AG04450 (cell line): ENCODE measurements around the gene ZDHHC5. TPM values are rescaled to one million over a fixed set of nuclear protein-coding genes. Genes with fewer than 3 reads are reported as not detected.
A peak's percentile ranks its signal among the peaks of the same experiment; 100 is the strongest.

Source experiments
- CTCF ChIA-PET: fragments of 300-600, 350-600 bp; formaldehyde crosslinking; extraction: SDS; loops from one replicate; lab custom pipeline; 2022; ENCODE audit warnings: antibody characterized with exemption, inconsistent platforms; lab: Charles Lee
- POLR2A ChIA-PET: fragments of 350-600 bp; formaldehyde crosslinking; extraction: SDS; loops from one replicate; lab custom pipeline; 2021; ENCODE audit warnings: antibody characterized with exemption, inconsistent platforms; lab: Yijun Ruan, JAX
- DNase-seq: peaks from one replicate; pipeline ENCODE4 v3.0.0-alpha.2; 2011; ENCODE audit warnings: low read depth, low spot score
- H3K27ac ChIP-seq: one replicate; pipeline ENCODE4 v1.5.1; 2012; ENCODE audit warnings: low read depth, low read length, control low read depth
- H3K27me3 ChIP-seq: one replicate; pipeline ENCODE4 v1.6.0; 2012; ENCODE audit warnings: low read length; ENCODE audit not compliant: control insufficient read depth, insufficient read depth
- H3K4me3 ChIP-seq: 2 replicates; pipeline ENCODE4 v1.5.1; 2011; ENCODE audit warnings: mild to moderate bottlenecking, low read depth, low read length, control low read depth
- H3K9me3 ChIP-seq: 2 replicates; pipeline ENCODE4 v1.5.1; 2012; ENCODE audit warnings: low read length; ENCODE audit not compliant: control insufficient read depth, insufficient read depth
- CTCF ChIP-seq: IDR thresholded peaks from 2 replicates; pipeline ENCODE4 v1.5.1; 2011; ENCODE audit warnings: low read depth, low read length, control low read depth, inconsistent platforms
- polyA plus RNA-seq: library from polyadenylated mRNA; depleted of rRNA; stranded (reverse); fragments of >200 nt; gene quantifications from 2 replicates; pipeline ENCODE4 v1.2.3, GENCODE V29; 2011

The ZDHHC5 gene
- polyA plus RNA-seq, 1 experiment = 56.7 TPM

GRCh38 chr11:57741132-57742086 lies 73.5 kb downstream of the ZDHHC5 start, which contains the start of gene SELENOH:
Gene SELENOH (plus strand): TSS chr11:57741491. CDS start chr11:57741596, 105 bp downstream.
- Histone ChIP-seq H3K27ac (peak within 1 kb of the TSS; percentile 89), H3K9me3 (no peaks in the 10 kb centered on the region), H3K27me3 (no peaks in the 10 kb centered on the region), H3K4me3 (peak within 1 kb of the TSS; percentile 96)
- ChIA-PET CTCF (interaction anchor here (0.7 to 2.9 kb wide), 6 partner anchors 10 to 783 kb away, joined by 3 to 10 read pairs (median 4); partner anchors contain the start of genes BTBD18 and CTNND1), POLR2A (interaction anchor here (0.6 to 2.1 kb wide), 13 partner anchors 11 to 74 kb away, joined by 3 to 15 read pairs (median 4); partner anchors contain the start of genes BTBD18, CTNND1, MED19 and TMX2)
- no peak for TF ChIP-seq CTCF
- DNase-seq = peak; percentile 94

- no peaks in the 10 kb centered on the region for H3K9me3 ChIP-seq
- TF ChIP-seq CTCF = no peak
- peak overlapping the region; percentile 96 for H3K4me3 ChIP-seq
- no peaks in the 10 kb centered on the region for H3K27me3 ChIP-seq
- H3K27ac ChIP-seq = peak overlapping the region; percentile 89
- ChIA-PET POLR2A (interaction anchor here (1.2 to 2.1 kb wide), 6 partner anchors 10 to 59 kb away, joined by 3 to 15 read pairs (median 7); partner anchors contain the start of genes BTBD18 and CTNND1), CTCF (interaction anchor here (1.3 to 2.9 kb wide), 4 partner anchors 10 to 782 kb away, joined by 4 to 10 read pairs (median 6); partner anchors contain the start of genes BTBD18 and CTNND1)
- no peak for DNase-seq
Measured at GRCh38 chr11:57742087-57742452, 74.2 kb downstream of the ZDHHC5 start.

GRCh38 chr11:57744357-57744756 lies 76.4 kb downstream of the ZDHHC5 start:
- TF ChIP-seq CTCF = no peak
- Histone ChIP-seq H3K9me3 (no peaks in the 10 kb centered on the region), H3K27ac (no peak overlapping the region), H3K4me3 (no peak overlapping the region), H3K27me3 (no peaks in the 10 kb centered on the region)
- POLR2A ChIA-PET = no interaction called here
- CTCF ChIA-PET = interaction anchor here (0.8 to 9.6 kb wide), 2 partner anchors 17 to 57 kb away, joined by 5 to 149 read pairs; partner anchors contain the start of gene CTNND1
- DNase-seq = no peak

- ChIA-PET CTCF (interaction anchor here (0.8 to 9.6 kb wide), 2 partner anchors 16 to 56 kb away, joined by 5 to 149 read pairs; partner anchors contain the start of gene CTNND1), POLR2A (no interaction called here)
- no peaks in the 10 kb centered on the region for H3K9me3 ChIP-seq
- H3K27me3 ChIP-seq = no peaks in the 10 kb centered on the region
- no peak overlapping the region for H3K27ac ChIP-seq
- DNase-seq = no peak
- no peak for TF ChIP-seq CTCF
- H3K4me3 ChIP-seq = no peak overlapping the region
Measured at GRCh38 chr11:57745206-57745605, 77.3 kb downstream of the ZDHHC5 start.
